ENCODE measurements around the gene ACTL7A. TPM values are rescaled to one million over a fixed set of nuclear protein-coding genes. Genes with fewer than 3 reads are reported as not detected.
"Not testable (repeated sequence)": the region's sequence is repeated elsewhere in the genome, so short reads cannot be mapped to it uniquely, and the experiment has no call there.

The ACTL7A gene
- total RNA-seq, 1 donor from 2014 or later = not detected

DNA sequence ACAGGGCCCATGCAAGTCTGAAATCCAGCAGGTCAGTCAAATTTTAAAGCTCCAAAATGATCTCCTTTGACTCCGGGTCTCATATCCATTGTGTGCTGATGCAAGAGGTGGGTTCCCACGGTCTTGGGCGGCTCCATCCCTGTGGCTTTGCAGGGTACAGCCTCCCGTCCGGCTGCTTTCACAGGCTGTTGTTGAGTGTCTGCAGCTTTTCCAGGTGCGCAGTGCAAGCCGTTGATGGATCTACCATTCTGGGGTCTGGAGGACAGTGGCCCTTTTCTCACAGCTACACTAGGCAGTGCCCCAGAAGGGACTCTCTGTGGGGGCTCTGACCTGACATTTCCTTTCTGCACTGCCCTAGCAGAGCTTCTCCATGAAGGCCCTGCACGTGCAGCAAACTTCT is 13.8 kb upstream of the ACTL7A start:
- DNase-seq (ENCODE audit: extremely low read depth, low read depth, low spot score) = not testable (repeated sequence)

DNA sequence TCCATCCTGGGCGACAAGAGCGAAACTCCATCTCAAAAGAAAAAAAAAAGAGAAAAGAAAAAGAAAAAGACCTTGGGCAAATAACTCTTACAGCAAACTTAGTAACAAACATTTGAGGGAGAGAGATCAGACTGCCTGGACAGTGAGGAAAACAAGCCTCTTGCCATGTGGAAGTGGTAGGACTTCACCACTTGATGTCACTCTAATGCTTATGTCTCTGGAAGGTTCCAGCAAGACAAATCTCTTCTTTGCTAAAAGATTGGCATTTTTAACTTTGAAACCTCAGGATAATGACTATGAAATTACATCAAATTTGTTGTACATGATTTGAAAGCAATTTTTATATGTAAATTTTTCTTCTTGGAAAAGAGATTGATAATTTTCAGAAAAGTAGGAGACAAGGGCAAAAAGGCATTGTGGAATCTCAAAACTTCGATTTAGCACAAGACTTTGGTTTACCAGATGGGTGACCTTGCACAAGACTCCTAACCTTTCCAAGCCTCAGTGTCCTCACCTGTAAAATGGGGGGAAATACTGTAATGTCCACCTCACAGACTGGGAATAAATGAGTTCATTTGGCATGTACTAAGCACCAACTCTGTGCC is 11.7 kb upstream of the ACTL7A start:
- DNase-seq (ENCODE audit: extremely low read depth, low read depth, low spot score) = no peak

- DNase-seq (ENCODE audit: extremely low read depth, low read depth, low spot score) = no peak
Measured at GRCh38 chr9:108851138-108851537, 10.9 kb upstream of the ACTL7A start.

DNA sequence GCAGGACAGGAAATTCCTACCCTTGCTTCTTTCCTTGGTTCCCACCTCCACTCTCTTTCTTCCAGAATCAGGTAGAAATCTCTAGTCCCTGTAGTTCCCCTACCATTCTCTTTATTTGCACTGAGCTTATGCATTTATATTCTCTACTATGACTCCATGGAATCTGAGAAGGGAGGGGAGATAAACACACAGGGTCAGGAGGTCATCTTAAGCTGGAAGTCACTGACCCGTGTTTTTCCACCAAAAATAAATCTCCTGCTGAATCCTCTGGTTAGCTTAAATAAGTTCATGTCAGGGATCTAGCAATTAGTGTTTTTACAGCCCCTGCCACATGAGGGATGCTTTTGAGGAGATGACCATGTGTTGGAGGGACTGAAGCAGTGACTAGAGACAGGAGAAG is 10.0 kb upstream of the ACTL7A start:
- no peak for DNase-seq (ENCODE audit: extremely low read depth, low read depth, low spot score)

GRCh38 chr9:108854094-108854493 is 8.0 kb upstream of the ACTL7A start:
- DNase-seq (ENCODE audit: extremely low read depth, low read depth, low spot score) = no peak

DNA sequence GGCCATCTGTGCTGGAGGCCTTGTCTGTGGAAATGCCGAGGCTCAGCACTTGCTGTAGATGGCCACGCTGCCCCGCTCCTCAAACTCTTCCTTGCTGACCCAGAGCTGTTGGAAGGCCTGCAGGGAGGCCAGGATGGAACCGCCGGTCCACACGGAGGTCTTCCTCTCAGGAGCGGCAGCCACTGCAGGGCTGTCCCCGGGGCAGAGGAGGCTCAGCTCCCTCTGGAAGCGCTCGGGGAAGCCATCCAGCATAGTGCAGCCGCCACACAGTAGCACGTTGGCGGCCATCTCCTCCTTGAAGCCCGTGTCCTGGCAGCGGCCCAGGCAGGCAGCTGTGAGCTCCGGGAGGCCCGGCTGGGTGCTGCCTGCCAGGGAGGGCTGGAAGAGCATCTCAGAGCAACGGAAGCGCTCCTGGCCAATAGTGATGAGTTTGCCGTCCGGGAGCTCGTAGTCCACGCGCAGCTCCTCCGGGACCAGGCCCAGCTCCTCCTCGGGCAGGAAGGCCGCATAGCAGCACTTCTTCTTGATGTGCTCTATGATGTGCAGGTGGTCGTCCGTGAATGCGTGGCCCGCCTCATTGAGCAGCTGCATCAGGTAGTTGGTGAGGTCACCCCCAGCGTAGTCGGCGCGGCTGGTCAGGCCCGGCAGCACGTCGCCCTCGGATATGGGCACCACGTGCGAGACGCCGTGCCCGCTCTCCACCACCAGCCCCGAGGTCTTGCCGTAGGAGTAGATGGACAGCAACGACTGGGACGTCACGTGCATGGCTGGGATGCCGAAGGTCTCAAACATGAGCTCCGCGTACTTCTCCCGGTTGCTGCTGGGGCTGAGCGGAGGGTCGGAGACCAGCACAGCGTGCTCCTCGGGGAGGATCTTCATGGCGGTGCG is 7.2 kb upstream of the ACTL7A start:
- DNase-seq (ENCODE audit: extremely low read depth, low read depth, low spot score) = no peak

DNA sequence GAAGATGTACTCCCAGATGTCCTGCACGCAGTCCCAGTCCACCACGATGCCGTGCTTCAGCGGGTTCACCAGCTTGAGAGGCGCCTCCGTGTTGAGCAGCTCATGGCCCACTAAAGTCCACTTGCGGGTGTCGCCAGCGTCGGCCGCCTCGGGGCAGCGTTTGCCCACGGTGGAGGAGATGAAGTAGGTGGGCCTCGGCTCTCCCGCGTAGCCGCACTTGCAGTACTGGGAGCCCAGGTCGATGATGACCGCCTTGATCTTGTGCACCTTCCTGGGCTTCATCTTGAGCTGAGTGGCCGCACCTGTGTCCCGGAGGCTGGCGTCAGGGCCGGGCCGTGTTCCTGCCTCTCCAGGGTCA is 6.6 kb upstream of the ACTL7A start:
- DNase-seq (ENCODE audit: extremely low read depth, low read depth, low spot score) = no peak

DNA sequence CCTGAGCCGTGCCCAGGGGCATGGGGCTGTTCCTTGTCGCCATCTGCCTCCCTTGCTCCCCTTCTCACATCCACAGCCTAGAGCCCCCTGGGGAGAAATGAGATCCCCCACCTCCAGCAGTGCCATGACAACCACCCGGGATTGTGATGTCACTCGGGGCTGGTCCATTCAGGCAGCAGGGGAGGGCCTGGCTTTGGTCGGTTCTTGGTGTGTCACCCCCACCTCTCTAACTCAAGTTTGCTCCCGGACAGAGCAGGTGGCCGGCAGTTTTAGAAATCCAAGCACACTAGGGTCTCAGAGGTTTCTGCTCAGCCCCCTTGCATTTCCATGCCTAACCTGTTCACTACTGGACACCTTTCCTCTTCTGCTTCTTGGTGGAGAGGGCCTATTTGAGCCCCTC is 6.2 kb upstream of the ACTL7A start, which contains the start of gene ACTL7B:
Gene ACTL7B (minus strand): TSS at position 99 of the 400 bp plus-strand sequence. CDS start 56 bp downstream, at position 43.
- no peak for DNase-seq (ENCODE audit: extremely low read depth, low read depth, low spot score)

- DNase-seq (ENCODE audit: extremely low read depth, low read depth, low spot score) = no peak
Measured at GRCh38 chr9:108857572-108857971, 4.5 kb upstream of the ACTL7A start.

DNA sequence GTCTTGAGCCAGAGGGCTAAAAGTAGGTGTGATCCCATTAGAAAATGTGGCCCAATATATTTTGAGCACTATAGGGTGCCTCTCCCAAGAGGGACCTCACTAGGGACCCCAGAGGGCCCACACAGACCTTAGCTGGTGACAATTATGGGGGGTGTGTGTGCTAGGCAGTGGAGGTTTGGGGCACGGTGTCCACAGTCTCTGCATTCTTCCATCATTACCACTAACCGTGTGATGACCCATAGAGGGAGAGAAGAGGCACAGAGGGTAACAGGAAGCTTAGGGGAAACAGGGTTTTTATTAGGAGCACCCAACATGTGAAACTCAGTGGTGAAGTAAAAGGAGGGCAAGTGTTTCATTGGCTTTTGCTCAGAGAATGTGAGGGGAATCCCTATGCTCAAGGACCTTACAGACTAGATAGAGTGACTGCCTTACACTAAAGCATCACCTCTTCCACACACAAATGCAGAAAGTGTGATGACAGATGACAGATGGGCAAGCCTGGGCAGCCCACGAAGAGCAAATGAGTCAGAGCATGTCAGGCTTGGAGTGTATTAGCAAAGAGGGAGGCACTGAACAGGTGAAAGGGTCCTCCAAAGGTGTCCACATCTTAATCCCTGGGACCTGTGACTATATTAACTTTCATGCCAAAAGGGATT is 2.5 kb upstream of the ACTL7A start:
- DNase-seq (ENCODE audit: extremely low read depth, low read depth, low spot score) = no peak

DNA sequence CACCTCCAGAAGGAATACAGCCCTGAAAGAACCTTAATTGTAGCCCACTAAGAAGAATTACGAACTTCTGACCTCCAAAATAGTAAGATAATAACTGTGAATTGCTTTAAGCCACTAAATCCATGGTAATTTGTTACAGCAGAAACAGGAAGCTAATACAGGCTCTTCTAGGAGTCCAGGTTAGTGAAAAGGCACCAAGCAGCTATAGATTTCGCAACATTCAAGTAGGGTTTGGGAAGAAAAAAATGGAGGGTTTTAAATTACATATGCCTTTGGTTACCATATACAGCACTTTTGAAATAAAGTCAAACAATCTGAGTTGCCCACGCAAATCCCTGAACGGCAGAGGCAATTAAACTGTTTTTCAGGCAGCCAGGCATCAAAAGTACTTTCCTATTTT is 1.7 kb upstream of the ACTL7A start:
- DNase-seq (ENCODE audit: extremely low read depth, low read depth, low spot score) = no peak

DNA sequence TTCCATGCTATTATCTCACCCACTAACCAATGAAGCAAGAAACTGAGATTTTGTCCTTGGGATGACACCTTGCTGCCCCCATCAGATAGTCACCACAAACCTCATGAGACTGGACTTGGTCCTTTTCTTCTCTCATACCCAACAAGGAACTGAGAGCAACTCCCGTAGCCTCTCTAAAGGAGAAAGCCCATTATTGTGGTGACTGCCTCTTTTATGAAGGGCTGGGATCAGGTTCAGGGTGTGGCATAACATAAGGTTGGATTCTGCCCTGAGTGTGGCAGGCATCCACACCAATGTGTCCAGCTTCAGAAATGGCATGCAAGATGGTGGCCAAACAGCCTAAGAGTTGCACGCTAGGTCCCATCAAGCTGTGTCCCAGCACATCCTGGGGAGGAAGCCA is 1.3 kb upstream of the ACTL7A start:
- DNase-seq (ENCODE audit: extremely low read depth, low read depth, low spot score) = no peak

DNA sequence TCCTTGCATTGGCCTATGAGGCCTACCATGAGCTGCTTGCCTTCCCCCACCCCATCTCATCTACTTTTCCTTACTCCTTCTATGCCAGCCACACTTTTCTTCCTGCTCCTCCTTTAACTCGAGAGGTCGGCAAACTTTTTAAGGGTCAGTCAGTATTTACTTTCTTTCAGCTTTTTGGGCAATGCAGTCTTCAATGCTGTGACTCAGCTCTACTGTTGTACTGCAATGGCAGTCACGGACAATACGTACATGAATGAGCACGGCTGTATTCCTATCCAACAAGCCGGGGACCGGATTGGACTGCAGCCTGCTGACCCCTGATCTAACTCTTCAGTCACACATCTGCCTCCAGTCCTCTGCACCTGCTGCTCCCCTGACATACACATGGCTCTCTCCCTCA is 602 bp upstream of the ACTL7A start:
- DNase-seq (ENCODE audit: extremely low read depth, low read depth, low spot score) = no peak

GRCh38 chr9:108863891-108864290 is 1.8 kb downstream of the ACTL7A start:
- DNase-seq (ENCODE audit: extremely low read depth, low read depth, low spot score) = no peak

GRCh38 chr9:108864446-108864845 is 2.4 kb downstream of the ACTL7A start:
- no peak for DNase-seq (ENCODE audit: extremely low read depth, low read depth, low spot score)

DNA sequence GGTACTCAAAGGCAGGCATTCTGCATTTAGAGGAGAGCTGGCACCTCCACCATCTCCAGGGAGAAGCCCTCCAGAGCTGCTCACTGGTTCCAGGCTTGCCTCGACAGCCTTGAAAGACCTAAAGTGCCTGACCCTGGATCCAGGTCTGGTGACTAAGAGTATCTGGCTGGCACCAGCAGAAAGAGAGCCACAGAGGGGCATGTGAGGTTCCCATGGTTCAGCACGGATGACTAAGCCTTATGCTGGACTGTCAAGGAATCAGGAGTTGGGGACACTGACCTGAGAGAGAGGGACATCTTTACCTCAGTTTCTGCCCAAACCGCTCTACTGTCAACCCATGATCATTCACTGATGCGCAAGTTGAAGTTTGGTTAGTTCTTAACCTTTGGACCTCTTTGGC is 3.0 kb downstream of the ACTL7A start:
- DNase-seq (ENCODE audit: extremely low read depth, low read depth, low spot score) = no peak

DNA sequence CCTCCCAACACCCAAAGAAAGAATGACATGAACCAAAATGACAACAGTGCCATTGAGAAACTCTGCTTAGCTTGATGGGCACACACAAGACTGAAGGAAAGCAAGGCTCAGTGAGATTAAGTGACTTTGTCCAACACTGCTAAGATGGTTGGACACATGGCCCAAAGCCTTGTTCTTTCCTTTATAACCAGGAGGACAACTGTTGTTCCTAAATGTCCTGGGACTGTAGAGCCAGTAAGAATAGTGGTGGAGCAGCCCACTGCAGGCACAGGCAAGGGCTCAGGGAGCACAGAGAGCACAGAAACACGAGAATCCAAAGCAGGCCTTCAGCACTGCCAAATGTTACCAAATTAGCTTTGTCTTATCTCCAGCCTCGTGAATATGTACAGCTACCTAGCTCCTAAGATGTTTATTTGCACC is 3.9 kb downstream of the ACTL7A start:
- DNase-seq (ENCODE audit: extremely low read depth, low read depth, low spot score) = no peak

DNA sequence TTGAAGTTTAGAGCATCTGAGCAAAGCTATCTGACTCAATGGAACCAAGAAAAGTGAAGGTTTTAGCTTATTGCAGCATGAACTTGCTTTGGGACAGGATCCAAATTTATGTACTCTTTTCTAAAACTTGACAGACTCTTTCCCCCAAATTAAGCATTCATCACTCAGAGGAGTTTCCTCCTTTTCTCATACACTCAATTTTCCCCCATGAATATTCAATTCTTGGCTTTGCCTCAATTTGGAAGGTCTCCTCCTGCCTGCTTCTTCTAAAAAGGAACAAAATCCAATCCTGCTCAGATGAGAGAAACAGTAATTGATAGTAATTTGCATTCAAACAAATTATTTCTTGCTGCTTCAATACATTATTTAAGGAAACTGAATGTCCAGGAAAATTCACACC is 5.0 kb downstream of the ACTL7A start:
- no peak for DNase-seq (ENCODE audit: extremely low read depth, low read depth, low spot score)

DNA sequence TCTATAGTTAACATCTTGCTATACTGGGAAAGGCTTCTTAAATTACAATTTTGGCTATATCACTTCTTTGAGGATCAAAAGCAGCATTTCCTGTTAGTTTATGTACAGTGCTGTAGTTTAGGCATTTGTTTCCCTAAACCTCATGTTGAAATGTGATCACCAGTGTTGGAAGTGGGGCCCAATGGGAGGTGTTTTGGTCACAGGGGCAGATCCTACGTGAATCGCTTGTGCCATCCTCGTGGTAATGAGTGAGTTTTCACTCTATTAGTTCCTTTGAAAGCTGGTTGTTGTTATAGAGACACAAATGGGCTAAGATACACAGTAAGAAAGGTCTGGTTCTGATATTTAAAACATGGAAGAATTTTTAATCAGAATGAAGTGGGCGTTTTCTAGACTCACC is 5.8 kb downstream of the ACTL7A start:
- DNase-seq (ENCODE audit: extremely low read depth, low read depth, low spot score) = no peak

- DNase-seq (ENCODE audit: extremely low read depth, low read depth, low spot score) = no peak
Measured at GRCh38 chr9:108869092-108869725, 7.1 kb downstream of the ACTL7A start.

DNA sequence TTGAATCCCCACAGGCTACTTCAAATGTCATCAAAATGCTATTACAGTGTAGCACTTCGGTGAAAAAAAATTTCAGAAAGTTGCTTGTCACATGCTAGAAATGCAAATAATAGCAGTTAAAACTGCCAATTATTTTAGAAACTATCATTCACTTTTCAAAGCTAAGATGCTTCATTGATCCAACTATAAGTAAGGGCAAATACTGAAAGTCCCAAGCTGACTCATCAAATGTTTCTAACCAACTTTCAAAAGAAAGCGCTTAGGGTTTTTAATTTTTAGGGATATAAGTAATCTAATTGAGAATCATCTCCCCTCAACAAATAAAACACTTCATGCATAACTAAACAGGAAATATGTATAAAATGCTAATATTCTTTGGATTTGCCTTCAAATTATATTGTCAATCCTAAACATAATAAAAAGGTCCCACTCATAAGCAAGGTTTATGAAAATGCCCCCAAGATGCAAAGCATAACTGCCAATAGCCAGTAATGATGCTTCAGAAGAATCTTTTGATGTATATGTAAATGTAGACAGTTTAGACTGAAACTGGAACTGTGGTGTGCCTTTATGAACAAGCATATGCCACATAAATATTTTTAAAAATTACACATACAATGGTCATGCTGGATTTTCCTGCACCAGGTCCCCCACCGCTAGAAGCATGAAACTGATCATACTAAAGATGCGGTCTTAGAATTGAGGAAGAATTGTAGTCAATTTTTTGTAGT is 12.2 kb downstream of the ACTL7A start:
- DNase-seq (ENCODE audit: extremely low read depth, low read depth, low spot score) = no peak

All from glomerular endothelial cell (primary cell).